ENCODE data around the gene ZNF620.

DNA sequence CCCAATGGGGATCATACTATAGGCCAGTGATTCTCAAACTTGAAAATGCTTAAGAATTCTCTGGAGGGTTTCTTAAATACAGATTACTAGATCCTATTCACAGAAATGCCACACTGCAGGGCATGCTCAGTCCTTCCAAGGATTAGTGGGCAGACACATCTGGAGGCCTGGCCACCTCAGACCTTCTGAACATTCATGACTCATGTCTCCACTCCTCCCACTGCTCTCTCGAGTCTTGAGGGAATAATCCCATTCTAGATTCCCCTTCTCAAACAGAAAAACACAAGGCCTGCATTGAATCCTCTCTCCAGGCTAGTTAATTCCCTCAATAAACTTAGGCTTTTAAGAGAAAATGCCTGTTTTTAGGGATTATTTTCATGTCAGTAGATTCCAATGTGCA lies 41.0 kb downstream of the ZNF620 start:
- TF ChIP-seq CTCF (optimal IDR thresholded peaks at IDR 0.05 in 1 of 3, IDR thresholded peaks at IDR 0.05 in 1 of 3, conservative IDR thresholded peaks at IDR 0.05 in 1 of 3; ENCODE audit: extremely low read depth in 1 of 3, insufficient read depth in 2 of 3, low read length in 3 of 3), result no peak
- no peak for TF ChIP-seq EZH2 (IDR thresholded peaks at IDR 0.05; ENCODE audit: low read length)
